Heart left ventricle (tissue), 16 donors: ENCODE data around the gene CLSTN2. TPM values are rescaled to one million over a fixed set of nuclear protein-coding genes. Genes with fewer than 3 reads are reported as not detected.

ENCODE experiments used
- ATAC-seq, 4 donors: fragments of 200-7000 bp; cut with Tn5 transposase; one replicate each; pipeline ENCODE4 v1.9.1; 2020 to 2022; ENCODE audit warnings: moderate library complexity in 4 of 4, mild to moderate bottlenecking in 3 of 4, moderate number of reproducible peaks in 1 of 4
- DNase-seq, 5 donors: peaks; one replicate each; pipeline ENCODE4 v3.0.0-alpha.2; 2020
- H3K27ac ChIP-seq, 12 donors: fragments of 200-600 bp; sonication (generic) in 4 of 12; one replicate each; pipeline versions ENCODE4 v1.5.0 to v1.8.0; 2016 to 2022; ENCODE audit warnings: mild to moderate bottlenecking in 2 of 12
- H3K27me3 ChIP-seq, 9 donors: fragments of 200-600 bp; sonication (generic) in 2 of 9; one replicate each; pipeline versions ENCODE4 v1.5.1 to v1.8.0; 2016 to 2022; ENCODE audit warnings: mild to moderate bottlenecking in 3 of 9
- H3K36me3 ChIP-seq, 9 donors: fragments of 200-600 bp; sonication (generic) in 2 of 9; one replicate each; pipeline versions ENCODE4 v1.5.0 to v1.8.0; 2018 to 2022; ENCODE audit warnings: mild to moderate bottlenecking in 2 of 9
- H3K4me1 ChIP-seq, 12 donors: fragments of 200-600 bp; sonication (generic) in 4 of 12; one replicate each; pipeline versions ENCODE4 v1.5.0 to v1.8.0; 2016 to 2022; ENCODE audit warnings: mild to moderate bottlenecking in 3 of 12
- H3K4me3 ChIP-seq, 12 donors: fragments of 200-600 bp; sonication (generic) in 4 of 12; one replicate each; pipeline versions ENCODE4 v1.5.0 to v1.8.0; 2017 to 2022; ENCODE audit warnings: mild to moderate bottlenecking in 9 of 12, moderate library complexity in 4 of 12
- H3K9me3 ChIP-seq, 12 donors: fragments of 200-600 bp; sonication (generic) in 4 of 12; one replicate each; pipeline versions ENCODE4 v1.5.0 to v1.8.0; 2016 to 2022; ENCODE audit warnings: mild to moderate bottlenecking in 1 of 12
- CTCF ChIP-seq, 12 donors: fragments of 200-600 bp; sonication (generic) in 4 of 12; IDR thresholded peaks; one replicate each; pipeline versions ENCODE4 v1.5.0 to v1.8.0; 2018 to 2022; ENCODE audit warnings: antibody characterized with exemption in 12 of 12, mild to moderate bottlenecking in 5 of 12
- POLR2A ChIP-seq, 2 donors: fragments of 450-650 bp; IDR thresholded peaks; one replicate each; pipeline ENCODE4 v1.6.1; 2017; ENCODE audit warnings: antibody characterized with exemption in 2 of 2, mild to moderate bottlenecking in 2 of 2, moderate library complexity in 2 of 2
- WGBS, 4 donors: extraction: QIAGEN DNeasy Blood & Tissue Kit in 2 of 4; methylation state at CpG; one replicate each; pipeline versions ENCODE4 v1.1.5 to v1.1.7; 2013 to 2018; 5-methylcytosine and 5-hydroxymethylcytosine counted together
- intact Hi-C, 10 donors: fragments of 100-400 bp; cut with DNase I; formaldehyde crosslinking; loops; one replicate each; pipeline versions ENCODE4 v1.11.1 to v1.14.2; 2022
- polyA plus RNA-seq, 2 donors: library from polyadenylated mRNA; stranded (reverse); fragments of 200-250 nt; gene quantifications; one replicate each; pipeline ENCODE4 v1.2.3, GENCODE V29; 2013
- total RNA-seq, 9 donors: library from RNA; depleted of rRNA in 2 of 9; stranded (reverse); fragments of >200 nt in 2 of 9; fragmentation: NEBNext Ultra II Directional in 3 of 9; extraction: Animal tissue kit (Norgen Biotek cat#: 25700) in 3 of 9; gene quantifications; one replicate each; pipeline versions ENCODE4 v1.1.0 to v1.2.4, GENCODE V29; 2016 to 2023
- donor health status: ischemic (EF 13 %, LVEDD 7.1; RV severe dilation, severe dysfunction).
- donor health status: healthy with polysubstance abuse.
- donor health status: DM: no; HTN: yes; CAD: no.
- donor health status: DM: no; HTN: no; CAD: no.
- donor health status: ischemic (EF 25% LVEDD 6.9; RV normal size, moderate dysfunction).
- donor health status: ischemic (EF 25% LVEDD 5.7; RV mildly dilated, moderate dysfunction).
- donor health status: healthy.
- donor health status: DM: yes; HTN: yes; CAD: no.
- donor health status: ischemic (EF 35%, LVEDD 5.7; RV mildly dilated, moderate dysfunction).
- donor health status: nonischemic (EF 11% LVEDD 7.7; RV severe dilation, severe dysfunction).
- donor health status: DM: yes; HTN: yes; CAD: no.
- donor health status: PGD.
- donor health status: ischemic (EF 29% LVEDD 5.4; RV normal size, mild dysfunction).
- donor health status: nonischemic (EF 23%, LVEDD 6.1; RV moderate dilation, normal function).

Gene CLSTN2
- total and polyA plus RNA-seq, 11 donors: 0.69 to 7.6 (median 3.9) TPM

DNA sequence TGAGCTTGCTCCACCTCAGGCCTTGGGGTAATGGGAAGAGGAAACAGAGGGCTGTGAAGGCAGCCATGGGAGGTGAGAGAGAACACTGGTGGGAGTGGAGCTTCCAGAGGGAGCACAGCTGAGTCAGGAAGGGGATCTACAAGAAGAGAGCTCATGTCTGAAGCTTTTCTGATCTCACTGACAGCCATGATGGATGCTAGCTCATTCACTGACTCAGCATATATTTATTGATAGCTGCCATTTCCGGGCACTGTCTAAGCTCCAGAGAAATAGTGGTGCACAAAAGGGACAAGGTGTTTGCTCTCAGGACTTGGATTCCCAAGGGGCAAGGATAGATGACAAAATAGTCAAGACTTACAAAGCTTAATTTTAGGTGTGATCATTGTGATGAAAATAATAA is 218.8 kb downstream of the CLSTN2 start:
- ATAC-seq (no peak), DNase-seq (no peak)
- WGBS, 4 donors: 75 to 96% (median 84%) methylated on average over 1 of the region's 1 CpG
- intact Hi-C loops: no loop called here
- no peak overlapping the region for H3K4me3 ChIP-seq
- no peak overlapping the region for H3K27ac ChIP-seq
- TF ChIP-seq POLR2A (IDR thresholded peaks at IDR 0.05): no peak
- no peak for TF ChIP-seq CTCF (IDR thresholded peaks at IDR 0.05)
- H3K36me3 ChIP-seq: no peaks in the 10 kb centered on the region
- peaks cover 0 to 8% (median 0%) of the 10 kb centered on the region in 12 donors for H3K4me1 ChIP-seq
- no peaks in the 10 kb centered on the region for H3K27me3 ChIP-seq
- H3K9me3 ChIP-seq: peaks cover 0 to 3% (median 0%) of the 10 kb centered on the region in 12 donors

DNA sequence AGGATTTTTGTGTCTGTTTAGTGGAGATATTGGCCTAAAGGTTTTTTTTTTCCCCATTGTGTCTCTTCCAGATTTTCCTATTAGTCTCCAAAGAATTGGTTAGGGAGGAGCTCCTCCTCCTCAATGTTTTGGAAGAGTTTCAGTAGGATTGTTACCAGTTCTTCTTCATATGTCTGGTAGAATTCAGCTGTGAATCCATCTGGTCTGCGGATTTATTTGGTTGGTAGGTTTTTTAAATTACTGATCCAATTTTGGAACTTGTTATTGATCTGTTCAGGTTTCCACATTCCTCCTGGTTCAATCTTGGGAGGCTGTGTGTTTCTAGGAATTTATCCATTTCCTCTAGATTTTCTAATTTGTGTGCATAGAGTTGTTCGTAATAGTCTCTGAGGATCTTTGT is 222.2 kb downstream of the CLSTN2 start:
- TF ChIP-seq CTCF (IDR thresholded peaks at IDR 0.05) (no peak), POLR2A (IDR thresholded peaks at IDR 0.05) (no peak)
- peaks cover 0 to 8% (median 0%) of the 10 kb centered on the region in 12 donors for H3K4me1 ChIP-seq
- H3K9me3 ChIP-seq: peaks cover 0 to 3% (median 0%) of the 10 kb centered on the region in 12 donors
- WGBS, 4 donors: 81 to 90% (median 89%) methylated on average over 2 of the region's 2 CpGs
- H3K4me3 ChIP-seq: no peak overlapping the region
- intact Hi-C loops: no loop called here
- ATAC-seq (no peak), DNase-seq (no peak)
- H3K27ac ChIP-seq: no peak overlapping the region
- no peaks in the 10 kb centered on the region for H3K27me3 ChIP-seq
- H3K36me3 ChIP-seq: no peaks in the 10 kb centered on the region

DNA sequence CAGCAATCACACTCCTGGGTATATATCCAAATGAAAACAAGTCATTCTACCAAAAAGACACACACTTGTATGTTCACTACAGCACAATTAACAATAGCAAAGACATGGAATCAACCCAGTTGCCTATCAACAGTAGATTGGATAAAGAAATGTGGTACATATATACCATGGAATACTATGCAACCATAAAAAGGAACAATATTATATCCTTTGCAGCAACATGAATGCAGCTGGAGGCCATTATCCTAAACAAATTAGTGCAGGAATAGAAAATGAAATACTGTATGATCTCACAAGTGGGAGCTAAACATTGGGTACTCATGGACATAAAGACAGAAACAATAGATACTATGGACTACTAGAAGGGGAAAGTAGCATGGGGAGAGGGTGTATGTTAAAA is 224.7 kb downstream of the CLSTN2 start:
- TF ChIP-seq POLR2A (IDR thresholded peaks at IDR 0.05): no peak
- intact Hi-C loops: no loop called here

DNA sequence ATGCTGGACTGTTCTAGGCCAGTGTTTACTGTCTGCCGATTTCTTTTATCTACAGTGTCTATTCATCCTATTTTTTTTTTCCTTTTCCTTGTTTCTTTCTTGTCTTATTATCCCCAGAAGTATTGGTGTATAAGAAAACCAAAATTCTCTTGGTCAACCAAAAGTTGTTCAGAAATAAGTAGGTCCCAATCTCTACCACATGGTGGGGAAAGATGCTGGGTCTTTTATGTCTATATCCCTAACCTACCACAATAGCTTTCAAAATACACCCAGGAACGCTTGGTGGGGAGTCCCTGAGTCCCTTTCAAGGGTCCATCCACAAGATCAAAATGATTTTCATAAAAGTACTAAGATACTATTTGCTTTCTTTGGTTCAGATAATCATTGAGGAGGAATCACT is 225.6 kb downstream of the CLSTN2 start:
- Histone ChIP-seq H3K4me3 (no peak overlapping the region), H3K9me3 (peaks cover 0 to 3% (median 0%) of the 10 kb centered on the region in 12 donors), H3K36me3 (no peaks in the 10 kb centered on the region), H3K4me1 (no peaks in the 10 kb centered on the region), H3K27me3 (no peaks in the 10 kb centered on the region), H3K27ac (no peak overlapping the region)
- DNase-seq (no peak), ATAC-seq (no peak)
- TF ChIP-seq POLR2A (IDR thresholded peaks at IDR 0.05): no peak
- no peak for TF ChIP-seq CTCF (IDR thresholded peaks at IDR 0.05)
- WGBS, 4 donors: 59 to 64% (median 62%) methylated on average over 2 of the region's 2 CpGs
- intact Hi-C loops: no loop called here

More for the DNA sequence above, 224.7 kb downstream of the CLSTN2 start:
- Histone ChIP-seq H3K9me3 (peaks cover 0 to 3% (median 0%) of the 10 kb centered on the region in 12 donors), H3K27ac (no peak overlapping the region), H3K4me3 (no peak overlapping the region), H3K4me1 (no peaks in the 10 kb centered on the region), H3K27me3 (no peaks in the 10 kb centered on the region), H3K36me3 (no peaks in the 10 kb centered on the region)
- ATAC-seq (no peak), DNase-seq (no peak)

DNA sequence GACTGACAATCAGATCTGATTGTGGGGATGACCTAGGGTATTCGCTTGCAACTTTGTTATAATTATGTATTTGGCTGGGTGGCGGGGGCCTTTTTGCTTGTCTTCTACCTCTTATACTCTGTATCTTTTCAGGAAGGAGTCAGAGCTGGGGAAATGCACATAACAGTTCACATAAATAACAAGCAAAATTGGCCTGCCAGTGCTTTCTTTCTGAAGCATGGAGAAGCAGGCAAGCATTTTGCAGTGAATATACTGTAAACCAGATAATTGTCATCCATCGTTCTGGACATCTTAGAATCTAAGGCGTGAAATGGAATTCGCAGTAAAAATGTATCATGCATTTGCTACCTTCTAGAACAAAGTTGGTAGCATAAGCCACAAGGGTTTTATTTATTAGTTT is 227.6 kb downstream of the CLSTN2 start:
- TF ChIP-seq POLR2A (IDR thresholded peaks at IDR 0.05): no peak
- no peak for TF ChIP-seq CTCF (IDR thresholded peaks at IDR 0.05)
- Histone ChIP-seq H3K4me3 (no peak overlapping the region), H3K4me1 (peaks cover 0 to 4% (median 0%) of the 10 kb centered on the region in 12 donors), H3K9me3 (peaks cover 0 to 3% (median 0%) of the 10 kb centered on the region in 12 donors), H3K27me3 (no peaks in the 10 kb centered on the region), H3K36me3 (no peaks in the 10 kb centered on the region), H3K27ac (no peak overlapping the region)
- WGBS, 4 donors: 77 to 88% (median 82%) methylated on average over 5 of the region's 5 CpGs
- intact Hi-C loops: no loop called here
- no peak for ATAC-seq
- DNase-seq: no peak
